COLO668 (cell line): ENCODE data around the gene GAB2.
"Not testable (repeated sequence)": the region's sequence is repeated elsewhere in the genome, so short reads cannot be mapped to it uniquely, and the experiment has no call there.

Source experiments
- DNase-seq: peaks from one replicate; lab custom pipeline; 2025; ENCODE audit not compliant: unreplicated experiment; lab: John Stamatoyannopoulos, UW

The GAB2 gene

GRCh38 chr11:78417175-78417887 is at the start of gene GAB2:
Gene GAB2, minus strand, starts transcription at chr11:78417820. Its CDS starts 100 bp downstream, at chr11:78417720.
- DNase-seq, result peak; percentile 66

GRCh38 chr11:78467370-78467769 is 49.8 kb upstream of the GAB2 start:
- DNase-seq, result no peak

GRCh38 chr11:78465169-78465942 is 47.7 kb upstream of the GAB2 start:
- DNase-seq, result peak; percentile 10

- not testable (repeated sequence) for DNase-seq
Observed at GRCh38 chr11:78464787-78465168, 47.2 kb upstream of the GAB2 start.

- no peak for DNase-seq
Observed at GRCh38 chr11:78460471-78460870, 42.9 kb upstream of the GAB2 start.

GRCh38 chr11:78459738-78460137 is 42.1 kb upstream of the GAB2 start:
- no peak for DNase-seq

- no peak for DNase-seq
Observed at GRCh38 chr11:78457448-78457847, 39.8 kb upstream of the GAB2 start.

- no peak for DNase-seq
Observed at GRCh38 chr11:78453140-78453935, 35.7 kb upstream of the GAB2 start.

- no peak for DNase-seq
Observed at GRCh38 chr11:78451371-78452150, 33.9 kb upstream of the GAB2 start.

- DNase-seq, result no peak
Observed at GRCh38 chr11:78450866-78451265, 33.2 kb upstream of the GAB2 start.

GRCh38 chr11:78449866-78450265 is 32.2 kb upstream of the GAB2 start:
- no peak for DNase-seq

GRCh38 chr11:78446210-78446609 is 28.6 kb upstream of the GAB2 start:
- DNase-seq, result no peak

GRCh38 chr11:78444726-78445125 is 27.1 kb upstream of the GAB2 start:
- no peak for DNase-seq

- DNase-seq, result no peak
Observed at GRCh38 chr11:78441956-78442355, 24.3 kb upstream of the GAB2 start.

GRCh38 chr11:78438298-78438975 is 20.8 kb upstream of the GAB2 start:
- no peak for DNase-seq

- DNase-seq, result no peak
Observed at GRCh38 chr11:78432956-78433355, 15.3 kb upstream of the GAB2 start.

GRCh38 chr11:78432058-78432515 is 14.5 kb upstream of the GAB2 start:
- DNase-seq, result peak; percentile 3

- no peak for DNase-seq
Observed at GRCh38 chr11:78429660-78430059, 12.0 kb upstream of the GAB2 start.

GRCh38 chr11:78429209-78429608 is 11.6 kb upstream of the GAB2 start:
- DNase-seq, result no peak

- DNase-seq, result no peak
Observed at GRCh38 chr11:78428773-78429172, 11.2 kb upstream of the GAB2 start.
